NCI-H2196 treated with DMSO at 0.1 percent for 48 hours (cell line): ENCODE measurements around the gene PLD3.
"Not testable (repeated sequence)": the region's sequence is repeated elsewhere in the genome, so short reads cannot be mapped to it uniquely, and the experiment has no call there.

Experiments used
- DNase-seq: peaks from one replicate; lab custom pipeline; 2025; ENCODE audit not compliant: unreplicated experiment; lab: John Stamatoyannopoulos, UW

Gene PLD3

DNA sequence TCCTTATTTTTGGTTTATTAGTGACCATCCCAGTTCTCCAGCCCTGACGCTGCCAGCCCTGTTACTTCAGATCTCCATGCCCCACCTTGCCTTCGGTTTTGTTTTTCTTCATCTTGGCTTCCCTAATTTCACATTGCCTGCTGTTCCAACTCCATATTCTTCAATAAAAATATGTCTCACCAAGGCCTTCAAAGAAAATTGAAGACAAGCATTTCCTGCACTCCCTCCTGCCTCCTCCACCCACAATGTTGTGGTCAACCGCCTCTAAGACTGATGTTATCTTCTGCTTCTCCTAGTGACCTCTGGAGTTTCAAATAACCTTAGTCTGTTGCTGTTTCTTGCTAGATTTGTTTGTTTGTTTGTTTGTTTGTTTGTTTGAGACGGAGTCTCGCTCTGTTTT, 14.6 kb downstream of the PLD3 start:
- DNase-seq = no peak

DNA sequence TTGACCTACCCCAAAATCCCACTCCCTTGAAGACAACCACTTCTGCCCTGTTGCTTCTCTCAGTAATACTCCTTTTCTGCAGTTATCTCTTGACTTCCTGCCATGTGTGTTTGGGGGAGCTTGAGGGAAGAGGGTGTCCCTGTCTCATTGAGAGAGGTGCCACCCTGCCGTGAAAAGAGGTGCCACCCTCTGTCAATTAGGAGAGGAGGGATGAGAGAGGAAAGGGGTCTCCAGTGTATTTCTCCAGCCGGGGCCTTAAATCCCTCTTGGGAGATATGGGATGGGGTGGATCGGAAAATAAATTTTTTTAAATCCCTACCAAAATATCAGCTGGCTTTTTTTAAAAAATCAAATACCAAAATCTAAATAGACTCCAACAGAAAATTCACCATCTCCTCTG, 16.5 kb downstream of the PLD3 start:
- no peak for DNase-seq

DNA sequence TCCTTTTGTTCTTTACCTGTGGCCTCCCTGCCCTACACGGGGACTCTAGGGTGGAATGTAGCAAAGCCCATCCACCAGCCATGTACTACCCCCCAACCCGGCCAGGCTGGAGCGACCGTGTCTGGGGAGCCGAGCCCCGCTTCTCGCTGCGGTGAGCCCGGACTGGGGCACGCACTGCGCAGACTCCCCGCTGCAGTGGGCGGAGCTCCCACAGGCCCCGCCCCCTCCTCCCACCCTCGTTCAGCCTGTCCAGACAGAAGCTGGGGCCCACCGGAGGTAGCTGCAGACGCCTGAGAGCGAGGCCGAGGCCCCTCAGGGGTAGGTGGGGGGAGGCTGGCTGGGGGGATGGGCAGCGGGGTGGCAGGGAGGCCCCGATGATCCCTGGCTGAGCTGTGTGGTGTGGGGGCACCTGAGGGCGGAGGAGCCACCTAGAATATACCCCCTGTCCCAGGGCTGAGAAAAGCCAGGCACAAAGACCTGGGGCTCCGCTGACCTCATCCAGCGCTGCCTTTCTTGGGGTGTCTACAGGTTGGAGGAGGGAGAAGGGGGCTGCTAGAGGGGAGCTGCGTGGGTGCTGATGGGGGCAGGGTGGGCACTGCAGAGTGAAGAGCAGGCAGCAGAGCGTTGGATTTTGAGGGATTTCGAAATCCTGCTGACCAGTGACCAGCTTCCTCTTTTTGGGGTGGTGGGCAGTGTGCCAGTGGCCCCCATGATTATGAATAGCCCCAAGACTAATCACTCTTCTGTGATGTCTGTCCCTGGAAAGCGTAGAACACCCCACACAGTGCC, 17.3 kb downstream of the PLD3 start:
- DNase-seq = peak; percentile 45

DNA sequence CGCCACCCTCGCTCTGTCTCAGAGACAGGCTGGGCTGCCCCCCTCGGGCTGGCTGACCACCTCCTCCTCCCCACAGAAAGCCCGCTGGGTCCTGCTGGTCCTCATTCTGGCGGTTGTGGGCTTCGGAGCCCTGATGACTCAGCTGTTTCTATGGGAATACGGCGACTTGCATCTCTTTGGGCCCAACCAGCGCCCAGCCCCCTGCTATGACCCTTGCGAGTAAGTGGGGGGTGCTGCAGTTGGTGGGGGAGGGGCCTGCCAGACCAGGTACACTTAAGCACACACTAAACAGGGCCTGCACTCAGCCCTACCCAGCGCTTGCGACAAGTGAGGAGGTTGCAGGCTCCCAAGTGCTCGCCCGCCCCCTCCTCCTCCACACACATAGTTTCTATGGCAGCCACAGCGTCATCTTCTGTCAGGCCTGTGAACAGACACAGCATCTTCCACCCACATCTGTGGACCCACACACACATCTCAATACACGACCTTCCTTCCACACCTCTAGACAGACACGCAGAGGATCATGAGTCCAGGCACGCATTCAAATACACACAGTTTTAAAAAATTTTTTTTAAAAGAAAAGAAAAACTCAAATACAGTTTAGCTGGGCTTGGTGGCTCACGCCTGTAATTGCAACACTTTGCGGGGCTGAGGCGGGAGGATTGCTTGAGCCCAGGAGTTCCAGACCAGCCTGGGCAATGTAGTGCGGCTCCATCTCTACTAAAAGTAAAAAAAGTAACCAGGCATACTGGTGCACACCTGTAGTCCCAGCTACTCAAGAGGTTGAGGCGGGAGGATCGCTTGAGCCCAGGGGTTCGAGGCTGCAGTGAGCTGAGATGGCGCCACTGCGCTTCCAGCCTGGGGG, 18.4 kb downstream of the PLD3 start:
- no peak for DNase-seq

DNA sequence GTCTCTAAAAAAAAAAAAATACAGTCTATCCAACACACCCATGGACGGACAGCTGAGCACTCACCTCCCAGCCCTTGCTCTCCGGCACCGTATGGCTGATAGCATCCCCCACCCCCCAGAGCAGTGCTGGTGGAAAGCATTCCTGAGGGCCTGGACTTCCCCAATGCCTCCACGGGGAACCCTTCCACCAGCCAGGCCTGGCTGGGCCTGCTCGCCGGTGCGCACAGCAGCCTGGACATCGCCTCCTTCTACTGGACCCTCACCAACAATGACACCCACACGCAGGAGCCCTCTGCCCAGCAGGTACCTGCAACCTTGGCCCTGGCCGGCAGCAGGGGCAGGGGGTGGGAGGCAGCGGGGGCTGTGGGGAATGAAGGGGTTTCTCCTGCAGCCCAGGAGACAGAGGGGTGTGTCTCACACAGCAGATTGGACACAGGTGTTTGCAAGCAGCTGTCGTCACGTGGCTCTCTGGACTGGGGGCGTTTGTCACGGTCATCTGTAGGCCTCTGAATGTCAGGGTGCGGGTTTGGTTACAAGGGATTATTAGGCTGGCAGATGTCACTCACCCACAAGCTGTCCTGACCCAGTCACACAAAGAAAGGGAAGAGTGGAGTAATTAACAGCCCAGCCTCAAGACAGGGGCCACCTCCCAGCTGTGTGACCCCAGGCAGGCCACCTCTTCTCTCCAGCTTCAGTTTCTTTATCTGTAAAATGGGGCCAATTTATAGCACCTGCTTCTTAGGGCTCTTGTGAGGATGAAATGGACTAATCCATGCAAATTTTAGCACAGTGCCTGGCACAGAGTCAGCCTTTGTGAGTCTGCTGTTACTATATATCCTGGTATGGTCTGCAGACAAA, 19.3 kb downstream of the PLD3 start:
- DNase-seq = no peak

DNA sequence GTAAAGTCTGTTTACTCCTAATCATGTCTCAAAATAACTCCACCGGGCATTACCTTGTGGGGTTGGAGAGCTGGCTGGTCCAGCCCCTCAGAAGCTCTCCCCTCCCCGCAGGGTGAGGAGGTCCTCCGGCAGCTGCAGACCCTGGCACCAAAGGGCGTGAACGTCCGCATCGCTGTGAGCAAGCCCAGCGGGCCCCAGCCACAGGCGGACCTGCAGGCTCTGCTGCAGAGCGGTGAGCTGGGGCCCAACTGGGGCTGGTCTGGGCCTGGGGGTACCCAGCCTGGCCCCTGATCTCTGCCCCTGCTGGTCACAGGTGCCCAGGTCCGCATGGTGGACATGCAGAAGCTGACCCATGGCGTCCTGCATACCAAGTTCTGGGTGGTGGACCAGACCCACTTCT, 21.3 kb downstream of the PLD3 start:
- no peak for DNase-seq

DNA sequence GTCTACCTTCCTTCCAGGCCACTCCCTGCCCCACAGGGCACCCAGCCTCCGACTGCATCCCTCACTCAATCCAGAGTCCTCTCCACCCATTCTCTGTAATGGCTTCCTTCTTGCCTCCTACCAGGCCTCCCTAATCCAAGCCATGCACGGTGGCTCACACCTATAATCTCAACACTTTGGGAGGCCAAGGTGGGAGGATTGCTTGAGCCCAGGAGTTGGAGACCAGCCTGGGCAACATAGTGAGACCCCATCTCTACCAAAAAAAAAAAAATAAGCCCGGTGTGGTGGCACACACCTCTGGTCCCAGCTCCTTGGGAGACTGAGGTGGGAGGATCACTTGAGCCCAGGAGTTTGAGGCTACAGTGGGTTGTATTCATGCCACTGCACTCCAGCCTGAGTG, 21.8 kb downstream of the PLD3 start:
- not testable (repeated sequence) for DNase-seq

DNA sequence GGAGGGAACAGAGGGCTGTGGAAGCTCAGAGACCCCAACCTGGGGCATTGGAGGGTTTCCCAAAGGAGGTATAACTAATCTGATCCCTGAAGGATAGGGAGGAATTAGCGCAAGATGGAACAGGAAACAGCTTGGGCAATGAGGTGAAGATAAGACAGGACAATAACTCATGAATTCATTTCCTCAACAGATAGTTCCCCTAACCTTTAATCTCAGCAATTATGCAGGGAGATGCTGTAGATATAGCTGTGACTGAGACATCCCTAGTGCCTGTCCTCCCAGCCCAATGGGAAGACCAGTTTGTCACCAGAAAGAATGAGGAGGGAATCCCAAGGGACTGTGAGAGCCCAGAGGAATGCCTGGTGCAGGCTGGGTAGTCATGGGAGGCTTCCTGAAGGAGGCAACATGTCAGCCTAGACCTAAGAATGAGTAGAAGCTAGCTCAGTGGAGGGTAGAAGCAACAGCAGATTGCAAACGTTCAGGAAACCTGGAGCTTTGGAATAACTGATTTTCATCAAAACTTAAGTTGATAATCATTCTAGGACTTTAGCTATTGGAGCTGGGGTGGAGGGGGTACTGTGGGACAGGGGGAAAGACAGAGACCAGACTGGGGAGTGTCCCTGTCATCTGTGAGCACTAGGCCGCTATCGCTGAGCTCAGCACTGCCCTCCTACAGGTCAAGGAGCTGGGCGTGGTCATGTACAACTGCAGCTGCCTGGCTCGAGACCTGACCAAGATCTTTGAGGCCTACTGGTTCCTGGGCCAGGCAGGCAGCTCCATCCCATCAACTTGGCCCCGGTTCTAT, 22.7 kb downstream of the PLD3 start:
- no peak for DNase-seq

DNA sequence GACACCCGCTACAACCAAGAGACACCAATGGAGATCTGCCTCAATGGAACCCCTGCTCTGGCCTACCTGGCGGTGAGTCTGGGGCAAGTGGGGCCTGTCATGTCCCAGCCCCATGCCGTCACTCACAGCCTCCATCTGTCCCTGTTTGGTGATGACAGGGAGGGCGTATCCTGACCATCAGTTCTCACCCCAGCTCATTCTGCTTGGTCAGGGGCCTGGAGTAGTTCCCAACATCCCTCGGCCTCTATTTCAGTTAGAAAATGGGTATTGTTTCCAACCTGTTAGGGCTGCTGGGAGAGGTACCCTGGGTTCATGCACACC, 23.3 kb downstream of the PLD3 start:
- no peak for DNase-seq

DNA sequence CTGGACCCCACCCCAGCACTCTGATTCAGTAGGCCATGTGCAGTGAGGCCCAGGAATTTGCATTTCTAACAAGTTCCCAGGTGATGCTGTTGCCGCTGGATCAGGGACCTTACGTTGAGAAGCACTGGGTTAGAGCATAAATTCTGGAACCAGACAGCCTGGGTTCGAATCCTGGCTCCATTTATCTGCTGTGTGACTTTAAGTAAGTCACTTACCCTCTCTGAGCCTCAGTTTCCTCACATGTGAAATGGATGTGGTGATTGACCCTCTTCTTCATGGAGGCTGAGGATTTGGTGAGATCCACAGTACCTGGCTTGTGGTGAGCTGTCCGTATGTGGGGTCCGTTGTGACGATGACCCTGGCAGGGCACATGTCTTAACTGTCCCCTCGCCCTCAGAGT, 25.6 kb downstream of the PLD3 start:
- no peak for DNase-seq

DNA sequence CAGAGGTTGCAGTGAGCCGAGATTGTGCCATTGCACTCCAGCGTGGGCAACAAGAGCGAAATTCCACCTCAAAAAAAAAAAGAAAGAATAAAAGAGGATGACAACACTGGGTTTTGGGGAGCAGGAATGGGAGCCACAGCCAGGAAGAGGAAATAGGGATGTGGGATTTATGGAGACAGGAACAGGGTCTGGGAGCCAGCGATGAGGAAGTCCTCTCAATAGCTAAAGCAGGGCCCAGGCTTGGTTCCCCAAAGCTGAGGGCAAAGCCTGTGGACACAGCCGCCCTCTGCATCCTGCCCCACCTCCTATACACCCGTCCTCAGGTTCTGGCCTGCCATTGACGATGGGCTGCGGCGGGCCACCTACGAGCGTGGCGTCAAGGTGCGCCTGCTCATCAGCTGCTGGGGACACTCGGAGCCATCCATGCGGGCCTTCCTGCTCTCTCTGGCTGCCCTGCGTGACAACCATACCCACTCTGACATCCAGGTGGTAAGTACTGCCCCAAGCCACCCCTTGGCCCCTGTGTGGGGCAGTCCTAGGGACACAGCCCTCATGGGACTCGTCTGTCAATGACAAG, 27.9 kb downstream of the PLD3 start:
- DNase-seq = no peak

DNA sequence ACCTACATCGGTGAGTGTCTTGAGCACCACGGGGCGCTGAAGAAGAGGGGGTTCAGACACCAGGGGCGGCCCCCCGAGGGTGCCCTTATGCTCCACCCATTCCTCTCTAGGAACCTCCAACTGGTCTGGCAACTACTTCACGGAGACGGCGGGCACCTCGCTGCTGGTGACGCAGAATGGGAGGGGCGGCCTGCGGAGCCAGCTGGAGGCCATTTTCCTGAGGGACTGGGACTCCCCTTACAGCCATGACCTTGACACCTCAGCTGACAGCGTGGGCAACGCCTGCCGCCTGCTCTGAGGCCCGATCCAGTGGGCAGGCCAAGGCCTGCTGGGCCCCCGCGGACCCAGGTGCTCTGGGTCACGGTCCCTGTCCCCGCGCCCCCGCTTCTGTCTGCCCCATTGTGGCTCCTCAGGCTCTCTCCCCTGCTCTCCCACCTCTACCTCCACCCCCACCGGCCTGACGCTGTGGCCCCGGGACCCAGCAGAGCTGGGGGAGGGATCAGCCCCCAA, 29.4 kb downstream of the PLD3 start:
- no peak for DNase-seq

DNA sequence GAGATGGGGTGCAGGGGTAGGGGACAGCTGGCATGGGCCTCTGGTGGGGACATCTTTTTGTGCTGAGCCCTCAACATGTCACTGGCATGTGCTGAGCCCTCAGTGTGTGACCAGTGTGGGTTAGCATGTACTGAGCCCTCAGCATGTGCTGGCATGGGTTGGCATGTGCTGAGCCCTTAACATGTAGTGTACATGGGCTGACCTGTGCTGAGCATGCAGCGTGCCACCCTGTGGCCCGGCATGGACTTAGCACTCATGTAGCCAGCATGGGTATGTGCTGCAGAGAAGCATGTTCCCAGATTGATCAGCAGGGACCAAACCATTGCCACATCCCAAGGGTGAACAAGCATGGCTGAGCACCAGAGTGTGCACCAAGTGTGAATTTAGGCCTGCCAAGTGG, 30.0 kb downstream of the PLD3 start:
- no peak for DNase-seq

DNA sequence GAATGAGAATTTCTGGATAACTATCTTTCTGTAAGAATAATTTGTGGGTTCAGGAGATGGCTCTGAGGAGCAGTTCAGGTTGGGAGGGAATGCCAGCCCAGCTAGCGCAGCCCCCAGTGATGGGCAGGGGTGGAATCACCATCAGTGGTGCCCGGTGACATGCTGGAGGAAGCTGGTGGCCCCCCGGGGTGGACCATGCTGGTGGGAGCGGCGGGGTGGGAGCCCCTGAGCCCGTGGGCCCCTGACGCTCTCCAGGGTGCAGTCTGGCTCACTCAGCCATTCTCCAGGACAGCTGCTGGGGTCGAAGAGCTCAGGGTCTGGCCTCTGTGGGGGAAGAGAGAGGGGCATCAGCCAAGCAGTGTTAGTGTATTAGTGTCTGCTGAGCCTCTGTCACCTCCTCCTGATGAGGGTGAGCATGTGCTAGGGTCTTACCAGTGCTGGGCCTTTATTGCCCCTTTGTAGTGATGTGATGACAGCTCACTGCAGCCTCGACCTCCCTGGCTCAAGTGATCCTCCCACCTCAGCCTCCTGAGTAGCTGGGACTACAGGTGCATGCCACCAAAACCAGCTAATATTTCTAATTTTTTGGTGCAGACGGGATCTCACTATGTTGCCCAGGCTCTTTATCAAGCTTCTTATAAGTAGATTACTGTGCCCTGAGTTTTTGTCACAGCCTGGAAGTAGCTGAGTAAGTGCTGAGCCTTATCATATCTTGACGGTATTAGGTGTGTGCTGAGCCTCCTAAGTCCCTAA, 31.1 kb downstream of the PLD3 start:
- no peak for DNase-seq

DNA sequence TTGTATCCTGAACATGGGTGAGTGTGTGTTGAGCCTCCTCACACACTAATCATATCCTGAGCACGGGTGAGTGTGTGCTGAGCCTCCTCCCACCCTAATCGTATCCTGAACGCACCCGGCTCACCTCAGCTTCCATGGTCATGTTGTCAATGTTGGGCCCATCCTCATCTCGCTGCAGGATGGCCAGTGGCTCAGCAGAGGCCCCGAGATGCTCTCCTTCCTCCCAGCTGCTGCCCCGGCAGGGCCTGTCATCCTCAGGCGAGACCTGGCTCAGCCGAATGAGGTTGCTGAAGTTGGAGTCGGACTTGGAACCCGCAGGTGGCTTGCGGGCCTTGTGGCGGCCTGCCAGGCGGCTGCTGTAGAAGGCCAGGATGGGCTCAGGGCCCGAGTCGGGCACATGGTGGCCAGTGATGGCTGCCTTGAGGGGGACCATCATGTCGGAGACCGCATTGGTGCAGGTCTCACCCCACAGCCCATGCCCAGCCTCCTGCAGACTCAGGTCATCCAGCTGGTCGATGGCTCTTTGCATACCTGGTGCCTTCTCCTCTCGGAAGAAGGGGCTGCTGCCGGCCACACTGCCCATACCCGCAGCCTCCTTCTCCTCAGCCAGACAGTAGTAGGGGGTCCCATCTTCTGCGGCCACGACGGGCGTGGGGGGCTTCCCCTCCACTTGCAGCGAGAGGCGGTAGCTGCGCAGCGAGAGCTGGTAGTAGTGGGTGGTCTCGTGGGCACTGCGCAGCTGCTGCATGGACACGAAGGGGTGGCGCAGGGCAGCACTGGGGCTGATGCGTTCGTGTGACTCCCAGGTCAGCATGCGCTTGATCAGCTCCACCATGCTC, 31.9 kb downstream of the PLD3 start:
- DNase-seq = no peak

DNA sequence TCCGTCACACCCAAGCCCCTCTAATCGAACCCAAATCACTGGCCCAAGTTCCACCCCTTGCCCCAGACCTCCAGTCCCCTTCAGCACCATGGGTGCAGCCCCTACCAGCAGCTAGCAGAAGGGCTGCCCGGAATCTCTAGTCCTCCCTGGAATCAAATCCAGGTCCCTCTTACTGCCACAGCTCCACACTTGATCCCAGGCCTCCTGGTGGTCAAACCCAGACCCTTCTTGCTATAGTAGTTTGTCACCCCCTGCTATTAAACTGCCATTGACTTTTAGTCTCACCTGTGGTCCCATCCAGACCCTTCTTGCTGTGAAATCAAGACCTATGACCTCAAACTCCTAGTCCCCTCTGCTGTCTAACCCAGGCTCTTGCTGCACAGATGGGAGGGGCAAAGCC, 32.8 kb downstream of the PLD3 start:
- DNase-seq = no peak

DNA sequence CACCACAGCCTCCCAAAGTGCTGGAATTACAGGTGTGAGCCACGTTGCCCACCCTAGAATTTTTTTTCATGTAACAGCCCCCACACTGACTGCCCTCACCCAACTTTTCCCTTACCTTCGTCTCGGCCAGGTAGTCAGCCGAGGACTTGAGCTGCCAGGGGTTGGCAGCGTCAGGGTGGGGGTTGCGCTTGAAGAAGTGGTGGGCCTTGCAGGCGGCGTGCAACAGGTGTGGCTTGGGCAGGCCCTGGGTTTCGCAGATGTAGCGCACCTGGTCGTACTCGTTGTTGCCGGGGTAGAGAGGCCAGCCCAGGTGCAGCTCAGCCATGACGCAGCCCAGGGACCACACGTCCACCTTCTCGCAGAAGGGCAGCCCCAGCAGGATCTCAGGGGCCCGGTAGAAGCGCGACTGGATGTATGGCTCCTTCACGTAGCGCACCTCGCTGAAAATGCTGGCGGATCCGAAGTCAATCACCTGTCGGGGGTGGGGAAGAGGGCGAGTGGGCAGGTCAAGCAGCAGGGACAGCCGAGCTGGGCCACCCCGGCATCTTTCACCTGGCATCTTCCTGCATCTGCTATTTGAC, 35.3 kb downstream of the PLD3 start:
- DNase-seq = no peak

DNA sequence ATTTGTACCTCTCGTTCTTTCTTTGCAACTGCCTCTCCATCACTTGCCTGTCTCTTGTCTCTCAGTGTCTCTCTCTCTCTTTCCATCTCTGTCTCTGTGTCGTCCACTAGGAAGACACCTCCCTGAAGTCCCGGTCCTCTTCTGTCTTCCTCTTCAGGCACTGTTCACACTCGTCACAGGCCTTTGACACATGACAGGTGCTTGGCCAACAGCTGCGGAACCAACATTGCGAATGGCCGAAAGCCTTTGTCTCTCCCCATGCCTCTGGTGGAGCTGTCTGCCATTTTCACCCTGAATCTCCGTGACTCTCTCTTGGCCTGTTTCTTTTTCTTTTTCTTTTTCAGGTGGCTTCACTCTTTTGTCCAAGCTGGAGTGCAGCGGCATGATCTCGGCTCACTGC, 38.7 kb downstream of the PLD3 start:
- no peak for DNase-seq
